ENCODE measurements around the gene SHOC1.
"Not testable (repeated sequence)": the region's sequence is repeated elsewhere in the genome, so short reads cannot be mapped to it uniquely, and the experiment has no call there.

SHOC1 gene

GRCh38 chr9:111810415-111810814, 15.7 kb upstream of the SHOC1 start:
- DNase-seq; in situ Hi-C loops (cut with HindIII; ENCODE audit: low pct_ligation_motif_present, low pct_unique_long_range_greater_than_20kb, low sequenced_read_pairs): not testable (repeated sequence)

DNA sequence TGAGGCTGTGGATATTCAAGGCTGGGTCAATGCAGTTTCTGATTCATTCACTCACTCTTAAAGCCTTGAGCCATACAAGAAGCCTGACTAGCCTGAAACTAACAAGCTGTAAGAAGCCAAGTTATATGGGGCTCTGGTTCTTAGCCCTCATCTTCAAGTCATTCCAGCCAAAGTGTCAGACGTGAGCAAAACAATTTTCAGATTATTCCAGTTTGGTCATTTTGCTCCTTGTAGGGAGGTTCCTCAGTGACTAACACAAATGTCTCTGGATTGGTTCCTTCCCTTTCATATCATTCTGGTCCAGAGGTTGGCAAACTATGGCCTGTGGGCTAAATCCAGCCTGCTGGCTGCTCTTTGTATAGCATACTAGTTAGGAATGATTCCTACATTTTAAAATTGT, 12.5 kb upstream of the SHOC1 start:
- in situ Hi-C loops (cut with HindIII; ENCODE audit: low pct_ligation_motif_present, low pct_unique_long_range_greater_than_20kb, low sequenced_read_pairs): no loop called here
- DNase-seq: no peak

DNA sequence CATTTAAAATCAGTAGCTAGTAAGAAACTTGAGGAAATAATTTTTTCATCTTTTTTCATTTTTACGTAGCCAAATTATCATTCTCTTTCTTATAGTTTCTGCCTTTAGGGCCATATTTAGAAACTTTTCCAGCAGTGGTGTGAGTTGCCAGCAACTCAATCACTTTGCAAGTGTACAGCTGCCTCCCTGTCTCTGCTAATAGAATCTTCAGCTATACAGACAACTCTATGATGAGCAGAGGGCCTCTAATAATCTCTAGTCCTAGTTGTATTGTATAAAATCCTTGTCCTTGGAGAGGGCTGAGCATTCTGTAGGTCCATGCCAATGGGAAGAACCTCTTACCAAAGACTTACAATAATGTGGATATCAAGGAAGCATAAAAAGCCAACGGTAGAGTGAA, 11.5 kb upstream of the SHOC1 start:
- no peak for DNase-seq
- in situ Hi-C loops (cut with HindIII; ENCODE audit: low pct_ligation_motif_present, low pct_unique_long_range_greater_than_20kb, low sequenced_read_pairs): no loop called here

DNA sequence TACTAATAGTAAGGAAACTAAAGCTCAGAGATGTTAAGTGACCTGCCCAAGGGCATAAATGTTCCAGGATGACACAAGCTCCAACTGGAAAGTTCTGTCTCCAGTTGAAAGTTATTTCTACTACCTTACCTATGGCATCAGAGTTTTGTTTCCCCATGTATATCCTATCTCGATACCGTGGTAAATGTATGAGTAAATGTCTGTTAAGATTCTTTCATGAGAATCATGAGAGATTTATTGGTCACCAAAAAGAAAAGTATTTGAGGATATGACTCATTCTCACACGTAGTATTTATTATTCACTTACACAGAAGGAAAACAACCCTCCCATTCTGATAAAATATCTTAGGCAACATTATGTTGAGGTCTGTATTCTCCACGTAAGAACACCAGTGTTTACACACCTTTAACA, 11.1 kb upstream of the SHOC1 start:
- in situ Hi-C loops (cut with HindIII; ENCODE audit: low pct_ligation_motif_present, low pct_unique_long_range_greater_than_20kb, low sequenced_read_pairs): no loop called here
- peak; percentile 9 for DNase-seq

GRCh38 chr9:111805262-111805661, 10.5 kb upstream of the SHOC1 start:
- no peak for DNase-seq
- in situ Hi-C loops (cut with HindIII; ENCODE audit: low pct_ligation_motif_present, low pct_unique_long_range_greater_than_20kb, low sequenced_read_pairs): no loop called here

- DNase-seq: no peak
- in situ Hi-C loops (cut with HindIII; ENCODE audit: low pct_ligation_motif_present, low pct_unique_long_range_greater_than_20kb, low sequenced_read_pairs): no loop called here
Observed at GRCh38 chr9:111804636-111805035, 9.9 kb upstream of the SHOC1 start.

- in situ Hi-C loops (cut with HindIII; ENCODE audit: low pct_ligation_motif_present, low pct_unique_long_range_greater_than_20kb, low sequenced_read_pairs): no loop called here
- no peak for DNase-seq
Observed at GRCh38 chr9:111803924-111804323, 9.2 kb upstream of the SHOC1 start.

- DNase-seq: no peak
- in situ Hi-C loops (cut with HindIII; ENCODE audit: low pct_ligation_motif_present, low pct_unique_long_range_greater_than_20kb, low sequenced_read_pairs): no loop called here
Observed at GRCh38 chr9:111799915-111800526, 5.3 kb upstream of the SHOC1 start.

- DNase-seq: no peak
- in situ Hi-C loops (cut with HindIII; ENCODE audit: low pct_ligation_motif_present, low pct_unique_long_range_greater_than_20kb, low sequenced_read_pairs): no loop called here
Observed at GRCh38 chr9:111799506-111799905, 4.8 kb upstream of the SHOC1 start.

DNA sequence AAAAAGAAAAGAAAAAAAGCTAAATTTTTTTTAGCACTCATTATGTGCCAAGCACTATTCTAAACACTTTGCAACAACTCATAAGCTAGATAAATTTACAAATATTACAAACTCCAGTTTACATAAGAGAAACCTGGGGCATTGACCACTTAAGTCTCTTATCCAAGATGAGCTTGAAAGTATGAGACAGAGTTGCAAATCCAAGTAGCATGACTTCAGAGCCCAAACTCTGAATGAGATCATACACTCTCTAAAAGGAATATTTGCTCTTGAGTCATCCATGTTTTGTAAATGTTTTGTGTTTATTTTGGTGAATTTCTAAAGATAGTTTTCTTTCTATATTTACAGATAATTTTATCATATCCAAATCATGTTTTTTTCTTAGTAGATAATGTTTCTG, 4.0 kb upstream of the SHOC1 start:
- in situ Hi-C loops (cut with HindIII; ENCODE audit: low pct_ligation_motif_present, low pct_unique_long_range_greater_than_20kb, low sequenced_read_pairs): no loop called here
- DNase-seq: no peak

GRCh38 chr9:111795557-111795839, 761 bp upstream of the SHOC1 start:
- in situ Hi-C loops (cut with HindIII; ENCODE audit: low pct_ligation_motif_present, low pct_unique_long_range_greater_than_20kb, low sequenced_read_pairs): no loop called here
- no peak for DNase-seq

GRCh38 chr9:111791821-111792220, 2.9 kb downstream of the SHOC1 start:
- DNase-seq; in situ Hi-C loops (cut with HindIII; ENCODE audit: low pct_ligation_motif_present, low pct_unique_long_range_greater_than_20kb, low sequenced_read_pairs): not testable (repeated sequence)

DNA sequence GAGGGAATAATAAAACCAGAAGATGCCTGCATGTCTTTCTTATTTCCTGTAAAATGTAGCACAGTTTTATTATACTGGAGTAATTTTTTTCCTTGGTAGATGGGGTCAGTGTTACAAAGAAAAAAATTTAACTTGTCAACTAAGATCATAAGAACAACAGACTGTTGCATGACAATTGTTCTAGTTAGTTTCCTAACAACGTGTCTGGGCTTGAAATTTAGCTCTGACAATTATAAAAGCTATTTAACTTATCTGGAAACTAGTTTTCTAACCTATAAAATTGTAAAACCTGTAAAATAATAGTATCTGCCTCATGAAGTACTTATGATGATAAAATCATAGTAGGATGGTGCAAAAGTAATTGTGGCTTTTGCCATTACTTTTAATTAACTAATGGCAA, 4.9 kb downstream of the SHOC1 start:
- no peak for DNase-seq
- in situ Hi-C loops (cut with HindIII; ENCODE audit: low pct_ligation_motif_present, low pct_unique_long_range_greater_than_20kb, low sequenced_read_pairs): no loop called here

- DNase-seq: no peak
Observed at GRCh38 chr9:111783857-111784256, 10.9 kb downstream of the SHOC1 start.

GRCh38 chr9:111783424-111783823, 11.3 kb downstream of the SHOC1 start:
- in situ Hi-C loops (cut with HindIII; ENCODE audit: low pct_ligation_motif_present, low pct_unique_long_range_greater_than_20kb, low sequenced_read_pairs): no loop called here
- no peak for DNase-seq

More at GRCh38 chr9:111783857-111784256, 10.9 kb downstream of the SHOC1 start:
- in situ Hi-C loops (cut with HindIII; ENCODE audit: low pct_ligation_motif_present, low pct_unique_long_range_greater_than_20kb, low sequenced_read_pairs): no loop called here

DNA sequence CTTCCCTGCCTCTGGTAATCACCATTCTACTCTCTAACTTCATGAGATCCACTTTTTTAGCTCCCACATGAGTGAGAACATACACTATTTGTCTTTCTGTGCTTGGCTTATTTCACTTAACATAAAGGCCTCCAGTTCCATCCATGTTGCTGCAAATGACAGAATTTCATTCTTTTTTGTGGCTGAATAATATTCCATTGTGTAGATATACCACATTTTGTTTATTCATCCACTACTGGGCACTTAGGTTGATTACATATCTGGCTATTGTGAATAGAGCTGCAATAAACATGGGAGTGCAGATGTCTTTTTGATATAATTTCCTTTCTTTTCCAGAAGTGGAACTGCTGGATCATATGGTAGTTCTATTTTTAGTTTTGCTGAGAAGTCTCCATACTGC, 28.7 kb downstream of the SHOC1 start:
- in situ Hi-C loops (cut with HindIII; ENCODE audit: low pct_ligation_motif_present, low pct_unique_long_range_greater_than_20kb, low sequenced_read_pairs): loop anchor here (25.0 kb wide), 1 partner anchor 296 kb away; no protein-coding TSS in a partner anchor
- no peak for DNase-seq

GRCh38 chr9:111762556-111762955, 32.2 kb downstream of the SHOC1 start:
- DNase-seq: no peak
- in situ Hi-C loops (cut with HindIII; ENCODE audit: low pct_ligation_motif_present, low pct_unique_long_range_greater_than_20kb, low sequenced_read_pairs): loop anchor here (25.0 kb wide), 1 partner anchor 300 kb away; no protein-coding TSS in a partner anchor

GRCh38 chr9:111759762-111760639, 34.7 kb downstream of the SHOC1 start:
- in situ Hi-C loops (cut with HindIII; ENCODE audit: low pct_ligation_motif_present, low pct_unique_long_range_greater_than_20kb, low sequenced_read_pairs): loop anchor here (25.0 kb wide), 1 partner anchor 302 kb away; no protein-coding TSS in a partner anchor
- DNase-seq: peak; percentile 80

- in situ Hi-C loops (cut with HindIII; ENCODE audit: low pct_ligation_motif_present, low pct_unique_long_range_greater_than_20kb, low sequenced_read_pairs): loop anchor here (25.0 kb wide), 1 partner anchor 308 kb away; no protein-coding TSS in a partner anchor
- DNase-seq: no peak
Observed at GRCh38 chr9:111754800-111755199, 39.9 kb downstream of the SHOC1 start.

DNA sequence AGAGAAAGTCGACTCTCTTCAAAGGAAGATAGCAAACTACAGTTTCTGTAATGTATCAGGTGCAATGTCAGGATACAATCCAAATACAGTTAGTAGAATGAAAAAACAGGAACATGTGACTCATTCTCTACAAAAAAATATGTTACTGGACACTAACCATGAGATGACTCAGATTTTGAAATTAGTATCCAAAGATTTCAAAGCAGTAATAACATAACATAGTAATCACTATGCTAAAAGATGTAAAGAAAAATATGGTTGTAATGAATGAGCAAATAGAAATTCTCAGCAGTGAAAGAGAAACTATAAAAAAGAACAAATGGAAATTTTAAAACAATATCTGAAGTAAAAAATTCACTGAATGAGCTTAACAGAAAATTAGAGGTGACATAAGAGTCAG, 42.3 kb downstream of the SHOC1 start:
- no peak for DNase-seq
- in situ Hi-C loops (cut with HindIII; ENCODE audit: low pct_ligation_motif_present, low pct_unique_long_range_greater_than_20kb, low sequenced_read_pairs): loop anchor here (25.0 kb wide), 1 partner anchor 310 kb away; no protein-coding TSS in a partner anchor
